Neural crest cell (in vitro differentiated cells): Measurements from ENCODE around the gene SH3PXD2B. TPM values are rescaled to one million over a fixed set of nuclear protein-coding genes. Genes with fewer than 3 reads are reported as not detected.
A peak's percentile ranks its signal among the peaks of the same experiment; 100 is the strongest.

Experiments used
- DNase-seq: peaks from one replicate; pipeline ENCODE4 v3.0.0; 2021; ENCODE audit warnings: low read depth, mixed read lengths, low spot score
- H3K27ac Mint-ChIP-seq: one replicate; pipeline ENCODE4 v1.8.0; 2021; ENCODE audit warnings: mild to moderate bottlenecking, mixed read lengths; ENCODE audit not compliant: unreplicated experiment
- H3K27me3 Mint-ChIP-seq: 2 replicates; pipeline ENCODE4 v1.8.0; 2021; ENCODE audit warnings: low read depth, mild to moderate bottlenecking, mixed read lengths
- H3K36me3 Mint-ChIP-seq: 2 replicates; pipeline ENCODE4 v1.8.0; 2021; ENCODE audit warnings: low read depth, mild to moderate bottlenecking, mixed read lengths
- H3K4me1 Mint-ChIP-seq: 2 replicates; pipeline ENCODE4 v1.8.0; 2021; ENCODE audit warnings: mixed read lengths
- H3K4me3 Mint-ChIP-seq: one replicate; pipeline ENCODE4 v1.8.0; 2021; ENCODE audit warnings: mild to moderate bottlenecking, mixed read lengths
- H3K9me3 Mint-ChIP-seq: 2 replicates; pipeline ENCODE4 v1.8.0; 2021; ENCODE audit warnings: mixed read lengths
- total RNA-seq: library from RNA; stranded (reverse); gene quantifications from 2 replicates; pipeline ENCODE4 v1.2.1, GENCODE V29; 2021
- TF ChIP-seq, protein P1 (sequence below): fragments of 200-600 bp; sonication (generic); conservative IDR thresholded peaks from 2 replicates; pipeline ENCODE4 v1.5.0; 2021; ENCODE audit warnings: antibody characterized with exemption, mild to moderate bottlenecking

SH3PXD2B gene
- total RNA-seq, 1 donor from 2014 or later = 86.1 TPM

DNA sequence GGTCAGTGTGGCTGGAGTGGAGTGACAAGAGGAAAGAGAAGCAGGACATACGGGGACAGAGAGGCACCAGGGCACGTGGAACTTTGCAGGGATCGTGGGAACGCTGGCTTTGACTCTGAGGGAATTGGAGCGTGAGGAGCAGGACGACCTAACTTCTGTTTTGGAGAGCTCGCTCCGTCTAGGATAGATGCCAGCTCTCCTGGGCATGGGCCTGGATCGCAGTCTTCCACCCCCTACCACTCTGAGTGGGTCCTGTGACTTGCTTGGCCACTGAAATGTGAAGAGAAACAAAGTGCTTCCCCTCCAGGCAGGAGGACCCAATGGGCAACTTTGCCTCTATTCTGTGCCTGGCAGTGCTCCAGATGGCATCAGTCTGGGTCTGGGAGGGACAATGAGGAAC, 8.7 kb upstream of the SH3PXD2B start:
- no peak overlapping the region for H3K4me3 Mint-ChIP-seq
- H3K36me3 Mint-ChIP-seq = no peaks in the 10 kb centered on the region
- H3K27ac Mint-ChIP-seq = peak overlapping the region; percentile 52
- peaks cover 2% of the 10 kb centered on the region for H3K9me3 Mint-ChIP-seq
- no peaks in the 10 kb centered on the region for H3K27me3 Mint-ChIP-seq
- H3K4me1 Mint-ChIP-seq = peaks cover 32% of the 10 kb centered on the region
- no peak for DNase-seq
- TF ChIP-seq, protein P1, sequence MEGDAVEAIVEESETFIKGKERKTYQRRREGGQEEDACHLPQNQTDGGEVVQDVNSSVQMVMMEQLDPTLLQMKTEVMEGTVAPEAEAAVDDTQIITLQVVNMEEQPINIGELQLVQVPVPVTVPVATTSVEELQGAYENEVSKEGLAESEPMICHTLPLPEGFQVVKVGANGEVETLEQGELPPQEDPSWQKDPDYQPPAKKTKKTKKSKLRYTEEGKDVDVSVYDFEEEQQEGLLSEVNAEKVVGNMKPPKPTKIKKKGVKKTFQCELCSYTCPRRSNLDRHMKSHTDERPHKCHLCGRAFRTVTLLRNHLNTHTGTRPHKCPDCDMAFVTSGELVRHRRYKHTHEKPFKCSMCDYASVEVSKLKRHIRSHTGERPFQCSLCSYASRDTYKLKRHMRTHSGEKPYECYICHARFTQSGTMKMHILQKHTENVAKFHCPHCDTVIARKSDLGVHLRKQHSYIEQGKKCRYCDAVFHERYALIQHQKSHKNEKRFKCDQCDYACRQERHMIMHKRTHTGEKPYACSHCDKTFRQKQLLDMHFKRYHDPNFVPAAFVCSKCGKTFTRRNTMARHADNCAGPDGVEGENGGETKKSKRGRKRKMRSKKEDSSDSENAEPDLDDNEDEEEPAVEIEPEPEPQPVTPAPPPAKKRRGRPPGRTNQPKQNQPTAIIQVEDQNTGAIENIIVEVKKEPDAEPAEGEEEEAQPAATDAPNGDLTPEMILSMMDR = no peak

DNA sequence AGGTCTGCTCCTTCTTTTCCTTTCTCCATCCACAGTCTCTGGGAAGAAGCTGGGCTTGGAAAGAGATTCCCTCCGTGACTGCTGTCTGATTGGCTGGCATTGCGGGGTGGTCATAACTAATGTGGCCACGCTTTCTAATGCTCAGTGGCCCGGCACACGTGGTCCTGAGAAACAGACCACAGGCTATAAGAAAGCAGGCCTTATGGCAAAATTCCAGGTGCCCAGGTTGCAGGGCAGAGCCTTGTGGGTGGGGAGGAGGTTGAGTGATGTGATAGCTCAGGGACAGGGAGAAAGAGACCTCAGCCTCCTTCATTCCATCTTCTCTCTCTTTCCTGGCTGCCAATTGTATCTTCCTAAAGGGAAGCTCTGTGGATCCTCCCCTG, 5.4 kb upstream of the SH3PXD2B start:
- Mint-ChIP-seq H3K4me3 (no peak overlapping the region), H3K27ac (no peak overlapping the region), H3K4me1 (peaks cover 49% of the 10 kb centered on the region), H3K27me3 (no peaks in the 10 kb centered on the region), H3K36me3 (no peaks in the 10 kb centered on the region), H3K9me3 (no peaks in the 10 kb centered on the region)
- TF ChIP-seq, protein P1 = no peak
- no peak for DNase-seq

DNA sequence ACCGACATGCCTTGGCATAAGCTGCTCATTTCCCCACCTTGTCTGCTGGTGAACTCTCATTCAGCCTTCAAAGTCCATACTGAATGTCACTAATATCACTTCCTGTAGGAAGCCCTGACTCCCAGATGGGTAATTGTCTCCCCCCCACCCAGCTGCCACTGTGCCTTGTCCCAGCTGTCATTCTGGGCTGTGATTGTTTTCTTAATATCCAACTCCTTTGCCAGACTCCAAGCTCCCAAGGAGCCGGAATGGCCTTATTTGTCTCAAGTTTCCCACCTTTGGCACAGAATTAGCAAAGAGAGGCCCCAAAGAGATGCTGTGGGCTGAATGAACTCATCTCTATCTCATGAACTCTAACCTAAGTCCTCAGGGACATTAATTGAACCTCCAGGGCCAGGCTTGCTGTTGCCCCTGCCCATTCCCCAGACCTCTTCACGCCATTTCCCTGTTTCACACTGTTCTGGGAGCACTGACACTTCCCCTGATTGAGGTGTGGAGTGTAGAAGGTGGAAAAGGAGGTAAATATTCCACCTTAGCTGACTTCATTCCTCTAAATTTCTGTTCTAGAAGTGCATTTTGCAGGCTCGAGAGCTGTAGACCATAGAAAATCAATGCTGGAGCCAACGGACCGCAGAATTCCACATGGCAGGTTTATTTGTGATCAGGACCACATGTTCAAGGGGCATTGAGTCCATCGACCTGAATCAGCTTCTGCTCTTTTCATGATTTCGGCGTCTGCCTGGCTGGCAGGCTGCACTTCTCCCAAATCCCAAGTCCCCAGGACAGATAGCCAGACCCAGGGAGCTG, 4.9 kb upstream of the SH3PXD2B start:
- H3K27me3 Mint-ChIP-seq = no peaks in the 10 kb centered on the region
- H3K4me1 Mint-ChIP-seq = peaks cover 51% of the 10 kb centered on the region
- H3K4me3 Mint-ChIP-seq = peak overlapping the region; percentile 54
- DNase-seq = no peak
- no peaks in the 10 kb centered on the region for H3K36me3 Mint-ChIP-seq
- H3K27ac Mint-ChIP-seq = no peak overlapping the region
- TF ChIP-seq, protein P1 = no peak
- no peaks in the 10 kb centered on the region for H3K9me3 Mint-ChIP-seq

DNA sequence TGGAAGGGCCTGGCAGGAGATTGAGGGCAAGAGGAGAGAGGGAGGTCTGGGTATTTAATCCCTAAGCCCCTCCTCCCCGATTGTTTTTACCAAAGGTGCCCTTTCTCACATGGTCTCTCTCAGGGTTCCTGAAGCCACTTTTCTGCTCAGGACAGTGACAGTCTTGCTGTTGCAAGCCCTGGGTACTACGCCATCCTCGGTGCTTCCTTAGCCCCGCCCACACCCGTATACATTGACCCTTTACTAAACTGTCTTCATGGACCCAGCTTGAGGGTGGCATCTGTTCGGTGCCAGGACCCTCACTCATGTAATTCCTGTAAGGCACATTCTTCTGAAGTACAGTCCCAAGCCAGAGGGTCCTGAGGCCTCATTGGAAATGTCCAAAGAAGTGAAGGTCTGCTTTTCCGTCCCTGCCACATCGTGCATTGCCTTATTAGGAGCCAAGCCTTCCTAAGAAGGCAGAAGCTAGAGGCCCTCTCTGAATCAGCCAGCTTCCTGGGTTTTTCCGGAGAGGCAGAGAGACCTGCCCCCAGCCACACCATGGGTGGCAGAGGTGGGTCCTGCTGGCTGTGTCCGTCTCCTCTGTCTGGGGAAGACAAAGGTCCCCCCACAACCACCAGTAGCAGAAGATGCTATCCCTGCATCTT, 1.9 kb upstream of the SH3PXD2B start:
- no peak for DNase-seq
- Mint-ChIP-seq H3K9me3 (no peaks in the 10 kb centered on the region), H3K4me3 (peak overlapping the region; percentile 88), H3K4me1 (peaks cover 62% of the 10 kb centered on the region), H3K27ac (no peak overlapping the region), H3K36me3 (peaks cover 2% of the 10 kb centered on the region), H3K27me3 (no peaks in the 10 kb centered on the region)
- TF ChIP-seq, protein P1 = no peak

DNA sequence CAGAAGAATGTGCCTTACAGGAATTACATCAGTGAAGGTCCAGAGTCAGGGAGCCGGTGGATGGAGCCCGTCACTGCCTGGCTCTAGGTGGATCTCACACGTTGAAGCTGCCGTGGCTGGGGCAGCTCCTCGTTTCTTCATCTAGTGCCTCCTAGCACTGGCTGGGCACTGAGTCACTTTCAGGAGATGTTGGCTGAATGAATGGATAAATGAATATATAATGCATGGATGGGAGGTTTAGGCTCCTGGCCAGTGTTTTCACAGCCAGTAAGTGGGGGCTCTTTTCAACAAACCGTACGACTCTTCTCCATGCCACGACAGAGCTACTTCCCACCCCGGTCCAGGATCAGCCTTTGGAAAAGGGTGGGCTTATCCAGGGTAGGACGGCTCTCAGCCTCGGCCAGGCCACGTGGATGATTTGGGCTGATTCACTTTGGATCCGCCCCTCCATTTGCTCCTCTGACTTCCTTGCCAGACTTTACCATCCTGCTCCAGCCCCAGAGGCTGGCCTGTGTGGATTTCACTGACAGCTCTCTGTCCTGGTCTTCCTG, 1.3 kb upstream of the SH3PXD2B start:
- peak overlapping the region; percentile 88 for H3K4me3 Mint-ChIP-seq
- TF ChIP-seq, protein P1 = no peak
- H3K36me3 Mint-ChIP-seq = peaks cover 5% of the 10 kb centered on the region
- H3K9me3 Mint-ChIP-seq = no peaks in the 10 kb centered on the region
- DNase-seq = no peak
- H3K4me1 Mint-ChIP-seq = peaks cover 62% of the 10 kb centered on the region
- no peak overlapping the region for H3K27ac Mint-ChIP-seq
- H3K27me3 Mint-ChIP-seq = no peaks in the 10 kb centered on the region
